A549 (cell line): ENCODE results near the gene DHX30.

Experiments used
- CBX2 ChIP-seq: fragments of 200-600 bp; sonication (generic); IDR thresholded peaks from 2 replicates; pipeline ENCODE4 v1.6.1; 2016; ENCODE audit warnings: low read depth, mild to moderate bottlenecking, borderline replicate concordance
- MAZ ChIP-seq: fragments of 150-350 bp; IDR thresholded peaks from 2 replicates; pipeline ENCODE4 v1.6.1; 2014; ENCODE audit warnings: antibody characterized with exemption, low read depth, low read length, borderline replicate concordance
- NFE2L2 ChIP-seq: fragments of 150-350 bp; conservative IDR thresholded peaks from 2 replicates; pipeline ENCODE4 v1.6.1; 2014; ENCODE audit warnings: low read length
- POLR2A ChIP-seq: IDR thresholded peaks from 2 replicates; pipeline ENCODE4 v1.6.1; 2012; ENCODE audit warnings: mild to moderate bottlenecking, low read length
- POLR2AphosphoS2 ChIP-seq: conservative IDR thresholded peaks from 2 replicates; pipeline ENCODE4 v1.6.1; 2012; ENCODE audit warnings: low read length, improper control_type of control experiment, inconsistent platforms
- RAD21 ChIP-seq, 2 experiments: fragments of >200 bp in 1 of 2; sonication (Bioruptor Twin) in 1 of 2; formaldehyde crosslinking in 1 of 2; IDR thresholded peaks in 1 of 2; conservative IDR thresholded peaks in 1 of 2; 2 replicates in 1 of 2; 3 replicates in 1 of 2; pipeline ENCODE4 v1.6.1; 2012 to 2018; ENCODE audit warnings: inconsistent platforms in 1 of 2
- TF ChIP-seq, protein P1 (sequence below): fragments of >200 bp; sonication (Bioruptor Twin); formaldehyde crosslinking; IDR thresholded peaks from 3 replicates; pipeline ENCODE4 v1.5.1; 2016
- TF ChIP-seq, protein P2 (sequence below): fragments of 450-650 bp; IDR thresholded peaks from 2 replicates; pipeline ENCODE4 v1.6.1; 2014; ENCODE audit warnings: antibody characterized with exemption
- TF ChIP-seq, protein P3 (sequence below): fragments of >200 bp; sonication (Bioruptor Twin); formaldehyde crosslinking; IDR thresholded peaks from 2 replicates; pipeline ENCODE4 v1.6.1; 2016
- TF ChIP-seq, protein P4 (sequence below): fragments of >200 bp; sonication (Bioruptor Twin); formaldehyde crosslinking; IDR thresholded peaks from 3 replicates; pipeline ENCODE4 v1.6.1; 2016

DNA sequence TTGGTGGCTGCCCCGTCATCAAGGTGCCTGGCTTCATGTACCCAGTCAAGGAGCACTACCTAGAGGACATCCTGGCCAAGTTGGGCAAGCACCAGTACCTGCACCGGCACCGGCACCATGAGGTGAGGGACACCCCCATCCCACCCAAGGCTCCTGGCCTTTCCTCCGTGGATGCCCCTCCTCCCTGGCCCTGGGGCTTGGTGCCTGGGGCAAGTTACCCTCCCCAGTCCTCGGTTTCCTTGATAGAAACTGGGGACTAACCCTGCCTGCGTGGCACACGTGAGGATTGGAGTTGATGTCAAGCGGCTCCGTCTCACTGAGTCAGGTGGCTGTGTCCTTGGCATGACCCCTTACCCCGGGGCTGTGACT lies 43.9 kb downstream of the DHX30 start:
- TF ChIP-seq NFE2L2 (no peak), CBX2 (no peak), POLR2A (no peak), MAZ (no peak), RAD21 (conservative IDR thresholded peaks at IDR 0.05 in 1 of 2, IDR thresholded peaks at IDR 0.05 in 1 of 2) (no peak), POLR2AphosphoS2 (no peak)
- TF ChIP-seq, protein P1, sequence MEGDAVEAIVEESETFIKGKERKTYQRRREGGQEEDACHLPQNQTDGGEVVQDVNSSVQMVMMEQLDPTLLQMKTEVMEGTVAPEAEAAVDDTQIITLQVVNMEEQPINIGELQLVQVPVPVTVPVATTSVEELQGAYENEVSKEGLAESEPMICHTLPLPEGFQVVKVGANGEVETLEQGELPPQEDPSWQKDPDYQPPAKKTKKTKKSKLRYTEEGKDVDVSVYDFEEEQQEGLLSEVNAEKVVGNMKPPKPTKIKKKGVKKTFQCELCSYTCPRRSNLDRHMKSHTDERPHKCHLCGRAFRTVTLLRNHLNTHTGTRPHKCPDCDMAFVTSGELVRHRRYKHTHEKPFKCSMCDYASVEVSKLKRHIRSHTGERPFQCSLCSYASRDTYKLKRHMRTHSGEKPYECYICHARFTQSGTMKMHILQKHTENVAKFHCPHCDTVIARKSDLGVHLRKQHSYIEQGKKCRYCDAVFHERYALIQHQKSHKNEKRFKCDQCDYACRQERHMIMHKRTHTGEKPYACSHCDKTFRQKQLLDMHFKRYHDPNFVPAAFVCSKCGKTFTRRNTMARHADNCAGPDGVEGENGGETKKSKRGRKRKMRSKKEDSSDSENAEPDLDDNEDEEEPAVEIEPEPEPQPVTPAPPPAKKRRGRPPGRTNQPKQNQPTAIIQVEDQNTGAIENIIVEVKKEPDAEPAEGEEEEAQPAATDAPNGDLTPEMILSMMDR, result no peak
- TF ChIP-seq, protein P2, sequence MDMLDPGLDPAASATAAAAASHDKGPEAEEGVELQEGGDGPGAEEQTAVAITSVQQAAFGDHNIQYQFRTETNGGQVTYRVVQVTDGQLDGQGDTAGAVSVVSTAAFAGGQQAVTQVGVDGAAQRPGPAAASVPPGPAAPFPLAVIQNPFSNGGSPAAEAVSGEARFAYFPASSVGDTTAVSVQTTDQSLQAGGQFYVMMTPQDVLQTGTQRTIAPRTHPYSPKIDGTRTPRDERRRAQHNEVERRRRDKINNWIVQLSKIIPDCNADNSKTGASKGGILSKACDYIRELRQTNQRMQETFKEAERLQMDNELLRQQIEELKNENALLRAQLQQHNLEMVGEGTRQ, result no peak
- TF ChIP-seq, protein P3, sequence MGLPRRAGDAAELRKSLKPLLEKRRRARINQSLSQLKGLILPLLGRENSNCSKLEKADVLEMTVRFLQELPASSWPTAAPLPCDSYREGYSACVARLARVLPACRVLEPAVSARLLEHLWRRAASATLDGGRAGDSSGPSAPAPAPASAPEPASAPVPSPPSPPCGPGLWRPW, result no peak
- TF ChIP-seq, protein P4, sequence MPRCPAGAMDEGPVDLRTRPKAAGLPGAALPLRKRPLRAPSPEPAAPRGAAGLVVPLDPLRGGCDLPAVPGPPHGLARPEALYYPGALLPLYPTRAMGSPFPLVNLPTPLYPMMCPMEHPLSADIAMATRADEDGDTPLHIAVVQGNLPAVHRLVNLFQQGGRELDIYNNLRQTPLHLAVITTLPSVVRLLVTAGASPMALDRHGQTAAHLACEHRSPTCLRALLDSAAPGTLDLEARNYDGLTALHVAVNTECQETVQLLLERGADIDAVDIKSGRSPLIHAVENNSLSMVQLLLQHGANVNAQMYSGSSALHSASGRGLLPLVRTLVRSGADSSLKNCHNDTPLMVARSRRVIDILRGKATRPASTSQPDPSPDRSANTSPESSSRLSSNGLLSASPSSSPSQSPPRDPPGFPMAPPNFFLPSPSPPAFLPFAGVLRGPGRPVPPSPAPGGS, result no peak
